ENCODE data around the gene TULP4.

Gene TULP4

GRCh38 chr6:158309814-158310213, 2.5 kb upstream of the TULP4 start:
- H3K27me3 ChIP-seq (ENCODE audit: control insufficient read depth in 1 of 2, insufficient read depth in 2 of 2, low read length in 2 of 2): no peaks in the 10 kb centered on the region

GRCh38 chr6:158311193-158311592, 1.1 kb upstream of the TULP4 start:
- H3K4me1 ChIP-seq (ENCODE audit: control insufficient read depth in 1 of 2, insufficient read depth in 2 of 2, low read length in 2 of 2): no peaks in the 10 kb centered on the region
- no peaks in the 10 kb centered on the region for H3K27me3 ChIP-seq (ENCODE audit: control insufficient read depth in 1 of 2, insufficient read depth in 2 of 2, low read length in 2 of 2)
- peaks cover 6 to 21% of the 10 kb centered on the region in 2 donors for H3K36me3 ChIP-seq (ENCODE audit: control insufficient read depth in 1 of 2, insufficient read depth in 2 of 2, low read length in 2 of 2)
- H3K4me3 ChIP-seq (ENCODE audit: low read depth in 1 of 2, low read length in 2 of 2): no peak overlapping the region
- no peak overlapping the region for H3K27ac ChIP-seq (ENCODE audit: low read depth, low read length)
- H3K9ac ChIP-seq (ENCODE audit: low read depth in 1 of 2, low read length in 2 of 2): no peak overlapping the region
- no peaks in the 10 kb centered on the region for H3K9me3 ChIP-seq (ENCODE audit: control insufficient read depth in 1 of 2, low read length in 2 of 2)

More at GRCh38 chr6:158309814-158310213, 2.5 kb upstream of the TULP4 start:
- Histone ChIP-seq H3K4me1 (ENCODE audit: control insufficient read depth in 1 of 2, insufficient read depth in 2 of 2, low read length in 2 of 2) (no peaks in the 10 kb centered on the region), H3K9ac (ENCODE audit: low read depth in 1 of 2, low read length in 2 of 2) (no peak overlapping the region), H3K36me3 (ENCODE audit: control insufficient read depth in 1 of 2, insufficient read depth in 2 of 2, low read length in 2 of 2) (peaks cover 6 to 14% of the 10 kb centered on the region in 2 donors), H3K9me3 (ENCODE audit: control insufficient read depth in 1 of 2, low read length in 2 of 2) (no peaks in the 10 kb centered on the region), H3K27ac (ENCODE audit: low read depth, low read length) (no peak overlapping the region), H3K4me3 (ENCODE audit: low read depth in 1 of 2, low read length in 2 of 2) (no peak overlapping the region)

DNA sequence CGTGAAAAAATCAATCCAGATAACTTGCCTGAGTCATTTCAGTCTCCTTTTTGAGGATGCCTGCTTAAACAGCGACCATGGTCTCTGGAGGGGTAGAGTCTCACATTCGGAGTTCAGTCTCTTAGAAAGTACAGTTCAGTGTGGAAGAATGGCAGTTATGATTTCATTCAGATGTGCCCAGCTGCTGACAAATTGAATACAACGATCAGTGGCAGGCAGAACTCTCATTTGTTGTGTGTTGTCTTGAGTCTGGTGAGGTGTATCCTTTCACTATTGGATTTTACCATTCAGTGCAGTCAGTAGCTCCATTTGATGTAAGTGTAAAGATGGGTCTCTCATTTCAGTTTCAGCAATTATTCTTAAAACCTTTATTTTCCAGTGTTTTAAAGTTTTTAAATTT, 639 bp upstream of the TULP4 start:
- H3K9me3 ChIP-seq (ENCODE audit: control insufficient read depth in 1 of 2, low read length in 2 of 2): peaks cover 0 to 2% of the 10 kb centered on the region in 2 donors
- peaks cover 6 to 25% of the 10 kb centered on the region in 2 donors for H3K36me3 ChIP-seq (ENCODE audit: control insufficient read depth in 1 of 2, insufficient read depth in 2 of 2, low read length in 2 of 2)
- H3K27ac ChIP-seq (ENCODE audit: low read depth, low read length): no peak overlapping the region
- H3K27me3 ChIP-seq (ENCODE audit: control insufficient read depth in 1 of 2, insufficient read depth in 2 of 2, low read length in 2 of 2): no peaks in the 10 kb centered on the region
- no peak overlapping the region for H3K4me3 ChIP-seq (ENCODE audit: low read depth in 1 of 2, low read length in 2 of 2)
- H3K9ac ChIP-seq (ENCODE audit: low read depth in 1 of 2, low read length in 2 of 2): no peak overlapping the region
- H3K4me1 ChIP-seq (ENCODE audit: control insufficient read depth in 1 of 2, insufficient read depth in 2 of 2, low read length in 2 of 2): no peaks in the 10 kb centered on the region

GRCh38 chr6:158312672-158313397, 570 bp downstream of the TULP4 start:
- Histone ChIP-seq H3K4me3 (ENCODE audit: low read depth in 1 of 2, low read length in 2 of 2) (no peak overlapping the region), H3K4me1 (ENCODE audit: control insufficient read depth in 1 of 2, insufficient read depth in 2 of 2, low read length in 2 of 2) (no peaks in the 10 kb centered on the region), H3K9me3 (ENCODE audit: control insufficient read depth in 1 of 2, low read length in 2 of 2) (peaks cover 0 to 4% of the 10 kb centered on the region in 2 donors), H3K36me3 (ENCODE audit: control insufficient read depth in 1 of 2, insufficient read depth in 2 of 2, low read length in 2 of 2) (peaks cover 6 to 29% of the 10 kb centered on the region in 2 donors), H3K27ac (ENCODE audit: low read depth, low read length) (no peak overlapping the region), H3K9ac (ENCODE audit: low read depth in 1 of 2, low read length in 2 of 2) (no peak overlapping the region), H3K27me3 (ENCODE audit: control insufficient read depth in 1 of 2, insufficient read depth in 2 of 2, low read length in 2 of 2) (no peaks in the 10 kb centered on the region)

DNA sequence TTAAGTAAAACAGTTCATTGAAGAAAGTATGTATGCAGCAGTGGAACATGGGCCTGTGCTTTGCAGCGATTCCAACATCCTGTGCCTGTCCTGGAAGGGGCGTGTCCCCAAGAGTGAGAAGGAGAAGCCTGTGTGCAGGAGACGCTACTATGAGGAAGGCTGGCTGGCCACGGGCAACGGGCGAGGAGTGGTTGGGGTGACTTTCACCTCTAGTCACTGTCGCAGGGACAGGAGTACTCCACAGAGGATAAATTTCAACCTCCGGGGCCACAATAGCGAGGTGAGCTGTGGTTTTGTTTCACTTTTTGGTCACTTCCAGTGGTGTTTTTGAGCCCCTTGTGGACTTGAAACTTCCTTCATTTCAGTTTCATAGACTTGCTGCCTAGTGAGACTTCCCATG, 1.7 kb downstream of the TULP4 start:
- Histone ChIP-seq H3K4me3 (ENCODE audit: low read depth in 1 of 2, low read length in 2 of 2) (no peak overlapping the region), H3K9me3 (ENCODE audit: control insufficient read depth in 1 of 2, low read length in 2 of 2) (peaks cover 0 to 4% of the 10 kb centered on the region in 2 donors), H3K9ac (ENCODE audit: low read depth in 1 of 2, low read length in 2 of 2) (no peak overlapping the region), H3K36me3 (ENCODE audit: control insufficient read depth in 1 of 2, insufficient read depth in 2 of 2, low read length in 2 of 2) (peaks cover 6 to 29% of the 10 kb centered on the region in 2 donors), H3K27me3 (ENCODE audit: control insufficient read depth in 1 of 2, insufficient read depth in 2 of 2, low read length in 2 of 2) (no peaks in the 10 kb centered on the region), H3K4me1 (ENCODE audit: control insufficient read depth in 1 of 2, insufficient read depth in 2 of 2, low read length in 2 of 2) (no peaks in the 10 kb centered on the region), H3K27ac (ENCODE audit: low read depth, low read length) (no peak overlapping the region)

- peaks cover 0 to 4% of the 10 kb centered on the region in 2 donors for H3K9me3 ChIP-seq (ENCODE audit: control insufficient read depth in 1 of 2, low read length in 2 of 2)
- no peaks in the 10 kb centered on the region for H3K4me1 ChIP-seq (ENCODE audit: control insufficient read depth in 1 of 2, insufficient read depth in 2 of 2, low read length in 2 of 2)
- no peak overlapping the region for H3K4me3 ChIP-seq (ENCODE audit: low read depth in 1 of 2, low read length in 2 of 2)
- no peak overlapping the region for H3K9ac ChIP-seq (ENCODE audit: low read depth in 1 of 2, low read length in 2 of 2)
- H3K27me3 ChIP-seq (ENCODE audit: control insufficient read depth in 1 of 2, insufficient read depth in 2 of 2, low read length in 2 of 2): no peaks in the 10 kb centered on the region
- peaks cover 6 to 29% of the 10 kb centered on the region in 2 donors for H3K36me3 ChIP-seq (ENCODE audit: control insufficient read depth in 1 of 2, insufficient read depth in 2 of 2, low read length in 2 of 2)
- H3K27ac ChIP-seq (ENCODE audit: low read depth, low read length): no peak overlapping the region
Measured at GRCh38 chr6:158314737-158315136, 2.5 kb downstream of the TULP4 start.

- no peaks in the 10 kb centered on the region for H3K4me1 ChIP-seq (ENCODE audit: control insufficient read depth in 1 of 2, insufficient read depth in 2 of 2, low read length in 2 of 2)
- H3K27ac ChIP-seq (ENCODE audit: low read depth, low read length): no peak overlapping the region
- H3K4me3 ChIP-seq (ENCODE audit: low read depth in 1 of 2, low read length in 2 of 2): no peak overlapping the region
- H3K36me3 ChIP-seq (ENCODE audit: control insufficient read depth in 1 of 2, insufficient read depth in 2 of 2, low read length in 2 of 2): peaks cover 6 to 24% of the 10 kb centered on the region in 2 donors
- H3K9me3 ChIP-seq (ENCODE audit: control insufficient read depth in 1 of 2, low read length in 2 of 2): peaks cover 0 to 4% of the 10 kb centered on the region in 2 donors
- H3K27me3 ChIP-seq (ENCODE audit: control insufficient read depth in 1 of 2, insufficient read depth in 2 of 2, low read length in 2 of 2): no peaks in the 10 kb centered on the region
- no peak overlapping the region for H3K9ac ChIP-seq (ENCODE audit: low read depth in 1 of 2, low read length in 2 of 2)
Measured at GRCh38 chr6:158316022-158316421, 3.8 kb downstream of the TULP4 start.

GRCh38 chr6:158321960-158322359, 9.7 kb downstream of the TULP4 start:
- H3K9ac ChIP-seq (ENCODE audit: low read depth in 1 of 2, low read length in 2 of 2): no peak overlapping the region
- H3K4me1 ChIP-seq (ENCODE audit: control insufficient read depth in 1 of 2, insufficient read depth in 2 of 2, low read length in 2 of 2): peaks cover 25 to 30% of the 10 kb centered on the region in 2 donors
- H3K27ac ChIP-seq (ENCODE audit: low read depth, low read length): no peak overlapping the region
- H3K9me3 ChIP-seq (ENCODE audit: control insufficient read depth in 1 of 2, low read length in 2 of 2): no peaks in the 10 kb centered on the region
- no peaks in the 10 kb centered on the region for H3K27me3 ChIP-seq (ENCODE audit: control insufficient read depth in 1 of 2, insufficient read depth in 2 of 2, low read length in 2 of 2)
- H3K4me3 ChIP-seq (ENCODE audit: low read depth in 1 of 2, low read length in 2 of 2): no peak overlapping the region
- H3K36me3 ChIP-seq (ENCODE audit: control insufficient read depth in 1 of 2, insufficient read depth in 2 of 2, low read length in 2 of 2): peaks cover 0 to under 1% of the 10 kb centered on the region in 2 donors

- H3K4me1 ChIP-seq (ENCODE audit: control insufficient read depth in 1 of 2, insufficient read depth in 2 of 2, low read length in 2 of 2): peaks cover 25 to 30% of the 10 kb centered on the region in 2 donors
- no peak overlapping the region for H3K4me3 ChIP-seq (ENCODE audit: low read depth in 1 of 2, low read length in 2 of 2)
- no peaks in the 10 kb centered on the region for H3K27me3 ChIP-seq (ENCODE audit: control insufficient read depth in 1 of 2, insufficient read depth in 2 of 2, low read length in 2 of 2)
- no peaks in the 10 kb centered on the region for H3K9me3 ChIP-seq (ENCODE audit: control insufficient read depth in 1 of 2, low read length in 2 of 2)
- H3K9ac ChIP-seq (ENCODE audit: low read depth in 1 of 2, low read length in 2 of 2): no peak overlapping the region
- no peaks in the 10 kb centered on the region for H3K36me3 ChIP-seq (ENCODE audit: control insufficient read depth in 1 of 2, insufficient read depth in 2 of 2, low read length in 2 of 2)
- H3K27ac ChIP-seq (ENCODE audit: low read depth, low read length): no peak overlapping the region
Measured at GRCh38 chr6:158322400-158322723, 10.1 kb downstream of the TULP4 start.

GRCh38 chr6:158322724-158323560, 10.7 kb downstream of the TULP4 start:
- Histone ChIP-seq H3K4me3 (ENCODE audit: low read depth in 1 of 2, low read length in 2 of 2) (peak overlapping the region in 1 of 2 donors; percentile 3), H3K27me3 (ENCODE audit: control insufficient read depth in 1 of 2, insufficient read depth in 2 of 2, low read length in 2 of 2) (no peaks in the 10 kb centered on the region), H3K9me3 (ENCODE audit: control insufficient read depth in 1 of 2, low read length in 2 of 2) (no peaks in the 10 kb centered on the region), H3K27ac (ENCODE audit: low read depth, low read length) (no peak overlapping the region), H3K36me3 (ENCODE audit: control insufficient read depth in 1 of 2, insufficient read depth in 2 of 2, low read length in 2 of 2) (no peaks in the 10 kb centered on the region), H3K9ac (ENCODE audit: low read depth in 1 of 2, low read length in 2 of 2) (no peak overlapping the region), H3K4me1 (ENCODE audit: control insufficient read depth in 1 of 2, insufficient read depth in 2 of 2, low read length in 2 of 2) (peaks cover 25 to 30% of the 10 kb centered on the region in 2 donors)
